ENCODE results near the gene CTRB2. TPM values are rescaled to one million over a fixed set of nuclear protein-coding genes. Genes with fewer than 3 reads are reported as not detected.
A peak's percentile ranks its signal among the peaks of the same experiment; 100 is the strongest.

Gene CTRB2
- polyA plus RNA-seq, 1 experiment: not detected

DNA sequence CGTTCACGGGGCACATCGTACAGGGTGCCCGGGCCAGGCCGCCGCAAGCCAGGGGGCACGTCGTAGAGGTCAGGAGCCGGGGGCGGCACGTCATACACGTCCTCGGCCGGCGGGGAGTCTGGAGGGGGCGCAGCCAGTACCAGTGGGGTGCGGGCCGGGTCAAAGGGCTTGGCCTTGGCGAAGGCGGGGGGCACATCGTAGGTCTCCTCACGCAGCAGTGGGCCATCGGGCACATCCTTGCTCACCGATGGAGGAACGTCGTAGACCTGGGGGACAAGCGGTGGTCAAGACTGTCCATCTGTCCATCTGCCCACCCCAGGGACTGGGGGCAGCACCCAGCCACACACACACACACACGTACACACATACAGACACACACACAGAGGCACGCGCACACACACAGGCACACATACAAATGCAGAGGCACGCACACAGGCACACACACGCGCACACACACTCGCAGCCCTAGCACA, 28.8 kb upstream of the CTRB2 start:
- Histone ChIP-seq H3K9me3 (ENCODE audit: control insufficient read depth, insufficient read depth, low read length) (no peaks in the 10 kb centered on the region; the same call in 1 of the 2 replicates), H3K27me3 (ENCODE audit: control insufficient read depth, insufficient read depth, low read length) (no peaks in the 10 kb centered on the region), H3K4me3 (ENCODE audit: low read depth, low read length) (no peak overlapping the region), H3K27ac (ENCODE audit: low read depth, low read length) (no peak overlapping the region)
- CTCF ChIA-PET: interaction anchor here (0.6 to 2.6 kb wide), 4 partner anchors 10 to 150 kb away, joined by 3 to 23 read pairs (median 4); no protein-coding TSS in a partner anchor
- no peak for DNase-seq (ENCODE audit: low read depth, low spot score)
- POLR2A ChIA-PET: interaction anchor here (0.7 kb wide), 1 partner anchor 69 kb away, joined by 3 read pairs; no protein-coding TSS in a partner anchor
- TF ChIP-seq, protein P1, sequence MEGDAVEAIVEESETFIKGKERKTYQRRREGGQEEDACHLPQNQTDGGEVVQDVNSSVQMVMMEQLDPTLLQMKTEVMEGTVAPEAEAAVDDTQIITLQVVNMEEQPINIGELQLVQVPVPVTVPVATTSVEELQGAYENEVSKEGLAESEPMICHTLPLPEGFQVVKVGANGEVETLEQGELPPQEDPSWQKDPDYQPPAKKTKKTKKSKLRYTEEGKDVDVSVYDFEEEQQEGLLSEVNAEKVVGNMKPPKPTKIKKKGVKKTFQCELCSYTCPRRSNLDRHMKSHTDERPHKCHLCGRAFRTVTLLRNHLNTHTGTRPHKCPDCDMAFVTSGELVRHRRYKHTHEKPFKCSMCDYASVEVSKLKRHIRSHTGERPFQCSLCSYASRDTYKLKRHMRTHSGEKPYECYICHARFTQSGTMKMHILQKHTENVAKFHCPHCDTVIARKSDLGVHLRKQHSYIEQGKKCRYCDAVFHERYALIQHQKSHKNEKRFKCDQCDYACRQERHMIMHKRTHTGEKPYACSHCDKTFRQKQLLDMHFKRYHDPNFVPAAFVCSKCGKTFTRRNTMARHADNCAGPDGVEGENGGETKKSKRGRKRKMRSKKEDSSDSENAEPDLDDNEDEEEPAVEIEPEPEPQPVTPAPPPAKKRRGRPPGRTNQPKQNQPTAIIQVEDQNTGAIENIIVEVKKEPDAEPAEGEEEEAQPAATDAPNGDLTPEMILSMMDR (IDR thresholded peaks at IDR 0.05; ENCODE audit: low read depth, low read length): no peak

DNA sequence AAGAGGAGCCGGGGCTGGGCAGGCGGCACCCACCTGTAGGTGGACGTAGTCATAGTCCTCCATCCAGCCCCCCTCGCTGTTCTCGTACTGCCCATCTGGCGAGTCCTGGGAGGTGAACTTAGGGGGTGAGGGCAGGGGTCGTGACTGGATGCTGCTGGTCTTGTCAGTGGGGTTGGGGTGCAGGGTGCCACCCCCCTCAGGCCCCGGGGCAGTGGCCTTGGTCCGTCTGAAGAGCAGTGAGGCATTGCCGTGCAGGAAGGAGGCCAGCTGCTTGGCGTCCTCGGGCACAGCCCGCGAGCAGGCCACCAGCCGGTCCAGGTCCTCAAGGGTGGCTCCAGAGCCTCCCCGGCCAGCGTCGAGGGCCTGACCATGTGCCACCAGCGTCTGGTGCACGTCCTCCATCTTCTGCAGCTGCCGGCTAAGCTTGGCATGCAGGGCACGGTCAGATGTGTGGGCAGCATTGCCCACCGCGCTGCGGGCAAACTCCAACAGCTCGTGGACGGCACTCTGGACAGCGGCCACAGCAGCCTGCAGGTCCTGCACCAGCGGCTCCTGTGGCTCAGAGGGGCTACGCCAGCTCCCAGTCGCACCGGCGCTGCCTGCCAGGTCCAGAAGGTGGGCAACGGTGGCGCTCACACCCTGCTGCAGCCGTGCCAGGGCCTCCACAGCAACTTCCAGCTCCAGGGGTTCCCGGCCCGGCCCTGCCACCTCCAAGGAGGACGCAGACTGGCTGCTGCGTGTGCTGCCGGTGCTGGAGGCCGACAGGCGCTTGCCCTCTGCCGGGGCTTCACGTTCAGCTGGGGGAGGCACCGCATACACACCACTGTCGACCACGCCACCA, 28.1 kb upstream of the CTRB2 start:
- CTCF ChIA-PET: interaction anchor here (0.6 to 2.9 kb wide), 13 partner anchors 10 to 230 kb away, joined by 3 to 28 read pairs (median 10); partner anchors contain the start of gene TMEM170A
- TF ChIP-seq, protein P1 (IDR thresholded peaks at IDR 0.05; ENCODE audit: low read depth, low read length): no peak
- no peaks in the 10 kb centered on the region; the same call in 1 of the 2 replicates for H3K9me3 ChIP-seq (ENCODE audit: control insufficient read depth, insufficient read depth, low read length)
- no peak for DNase-seq (ENCODE audit: low read depth, low spot score)
- no peak overlapping the region for H3K4me3 ChIP-seq (ENCODE audit: low read depth, low read length)
- peak overlapping the region; percentile 31 for H3K27ac ChIP-seq (ENCODE audit: low read depth, low read length)
- POLR2A ChIA-PET: interaction anchor here (0.7 to 1.5 kb wide), 3 partner anchors 11 to 70 kb away, joined by 3 to 12 read pairs (median 9); partner anchors contain the start of gene BCAR1
- H3K27me3 ChIP-seq (ENCODE audit: control insufficient read depth, insufficient read depth, low read length): no peaks in the 10 kb centered on the region

DNA sequence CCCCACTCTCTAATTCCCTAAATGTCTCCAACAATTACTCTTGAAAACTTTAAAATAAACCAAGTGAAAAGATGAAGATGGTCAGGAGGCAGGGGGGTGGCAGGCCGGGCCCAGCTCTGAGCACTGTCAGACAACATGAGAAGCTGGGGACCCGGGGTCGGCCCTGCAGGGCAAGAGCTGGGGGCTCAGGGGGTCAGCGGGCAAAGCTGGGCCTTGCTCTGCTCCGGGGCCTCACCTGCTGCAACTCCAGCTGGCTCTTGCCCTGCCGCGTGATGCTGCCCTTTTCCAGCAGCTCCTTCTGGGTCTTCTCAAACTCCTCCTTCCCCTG, 26.6 kb upstream of the CTRB2 start:
- POLR2A ChIA-PET: interaction anchor here (0.6 to 1.5 kb wide), 5 partner anchors 9 to 189 kb away, joined by 3 to 12 read pairs (median 5); partner anchors contain the start of gene BCAR1
- no peaks in the 10 kb centered on the region; the same call in 1 of the 2 replicates for H3K9me3 ChIP-seq (ENCODE audit: control insufficient read depth, insufficient read depth, low read length)
- no peaks in the 10 kb centered on the region for H3K27me3 ChIP-seq (ENCODE audit: control insufficient read depth, insufficient read depth, low read length)
- no peak for DNase-seq (ENCODE audit: low read depth, low spot score)
- TF ChIP-seq, protein P1 (IDR thresholded peaks at IDR 0.05; ENCODE audit: low read depth, low read length): no peak
- CTCF ChIA-PET: interaction anchor here (0.5 to 2.9 kb wide), 43 partner anchors 9 to 284 kb away, joined by 3 to 36 read pairs (median 5); partner anchors contain the start of genes CTRB2 and TMEM170A
- no peak overlapping the region for H3K4me3 ChIP-seq (ENCODE audit: low read depth, low read length)
- H3K27ac ChIP-seq (ENCODE audit: low read depth, low read length): peak overlapping the region; percentile 31

DNA sequence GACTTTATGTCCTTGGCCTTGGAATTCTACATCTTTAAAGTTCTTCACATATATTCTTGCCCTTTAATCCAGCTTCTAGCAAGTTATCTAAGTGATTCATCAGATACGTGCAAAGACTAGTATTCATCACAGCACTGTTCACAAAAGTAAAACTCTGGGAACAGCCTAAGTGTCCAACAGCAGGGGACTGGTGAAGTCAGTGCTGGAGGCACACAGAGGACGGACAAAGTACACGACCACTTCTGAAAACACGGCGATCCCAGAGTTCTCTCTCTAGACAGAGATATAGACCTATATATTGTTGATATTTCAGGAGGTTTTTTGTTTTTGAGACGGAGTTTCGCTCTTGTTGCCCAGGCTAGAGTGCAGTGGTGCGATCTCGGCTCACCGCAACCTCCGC, 24.6 kb upstream of the CTRB2 start:
- ChIA-PET CTCF (no interaction called here), POLR2A (no interaction called here)
- no peak for DNase-seq (ENCODE audit: low read depth, low spot score)
- Histone ChIP-seq H3K4me3 (ENCODE audit: low read depth, low read length) (no peak overlapping the region), H3K27me3 (ENCODE audit: control insufficient read depth, insufficient read depth, low read length) (no peaks in the 10 kb centered on the region), H3K27ac (ENCODE audit: low read depth, low read length) (no peak overlapping the region), H3K9me3 (ENCODE audit: control insufficient read depth, insufficient read depth, low read length) (no peaks in the 10 kb centered on the region; the same call in 1 of the 2 replicates)
- TF ChIP-seq, protein P1 (IDR thresholded peaks at IDR 0.05; ENCODE audit: low read depth, low read length): no peak
